Measurements from ENCODE around the gene RTKN2.

Gene RTKN2

GRCh38 chr10:62234077-62234605, 34.5 kb downstream of the RTKN2 start:
- no peak overlapping the region for H3K4me3 ChIP-seq (ENCODE audit: low read length)
- no peak for DNase-seq (ENCODE audit: low read depth, low spot score)

- no peak overlapping the region for H3K4me3 ChIP-seq (ENCODE audit: low read length)
- DNase-seq (ENCODE audit: low read depth, low spot score) = no peak
These were observed 35.1 kb downstream of the RTKN2 start for GRCh38 chr10:62233356-62234076.

GRCh38 chr10:62231805-62232204, 36.8 kb downstream of the RTKN2 start:
- no peak overlapping the region for H3K4me3 ChIP-seq (ENCODE audit: low read length)
- DNase-seq (ENCODE audit: low read depth, low spot score) = no peak

GRCh38 chr10:62231371-62231770, 37.3 kb downstream of the RTKN2 start:
- H3K4me3 ChIP-seq (ENCODE audit: low read length) = no peak overlapping the region
- no peak for DNase-seq (ENCODE audit: low read depth, low spot score)

GRCh38 chr10:62230344-62231121, 38.1 kb downstream of the RTKN2 start:
- no peak overlapping the region for H3K4me3 ChIP-seq (ENCODE audit: low read length)
- DNase-seq (ENCODE audit: low read depth, low spot score) = peak; percentile 30

- H3K4me3 ChIP-seq (ENCODE audit: low read length) = no peak overlapping the region
These were observed 43.3 kb downstream of the RTKN2 start for GRCh38 chr10:62225362-62225761.

GRCh38 chr10:62224606-62225005, 44.0 kb downstream of the RTKN2 start:
- DNase-seq (ENCODE audit: low read depth, low spot score) = no peak
- H3K4me3 ChIP-seq (ENCODE audit: low read length) = no peak overlapping the region

More at GRCh38 chr10:62225362-62225761, 43.3 kb downstream of the RTKN2 start:
- no peak for DNase-seq (ENCODE audit: low read depth, low spot score)

GRCh38 chr10:62217683-62218082, 51.0 kb downstream of the RTKN2 start:
- H3K4me3 ChIP-seq (ENCODE audit: low read length) = no peak overlapping the region
- no peak for DNase-seq (ENCODE audit: low read depth, low spot score)

- H3K4me3 ChIP-seq (ENCODE audit: low read length) = no peak overlapping the region
- no peak for DNase-seq (ENCODE audit: low read depth, low spot score)
These were observed 54.2 kb downstream of the RTKN2 start for GRCh38 chr10:62214364-62214874.

GRCh38 chr10:62205750-62206399, 62.8 kb downstream of the RTKN2 start:
- no peak overlapping the region for H3K4me3 ChIP-seq (ENCODE audit: low read length)
- no peak for DNase-seq (ENCODE audit: low read depth, low spot score)

GRCh38 chr10:62199584-62199983, 69.1 kb downstream of the RTKN2 start:
- no peak overlapping the region for H3K4me3 ChIP-seq (ENCODE audit: low read length)
- DNase-seq (ENCODE audit: low read depth, low spot score) = peak; percentile 70

GRCh38 chr10:62196528-62196927, 72.1 kb downstream of the RTKN2 start:
- no peak overlapping the region for H3K4me3 ChIP-seq (ENCODE audit: low read length)
- DNase-seq (ENCODE audit: low read depth, low spot score) = no peak

- no peak overlapping the region for H3K4me3 ChIP-seq (ENCODE audit: low read length)
- no peak for DNase-seq (ENCODE audit: low read depth, low spot score)
These were observed 73.0 kb downstream of the RTKN2 start for GRCh38 chr10:62195675-62195926.

- DNase-seq (ENCODE audit: low read depth, low spot score) = no peak
- no peak overlapping the region for H3K4me3 ChIP-seq (ENCODE audit: low read length)
These were observed 73.5 kb downstream of the RTKN2 start for GRCh38 chr10:62194924-62195674.

- DNase-seq (ENCODE audit: low read depth, low spot score) = no peak
- H3K4me3 ChIP-seq (ENCODE audit: low read length) = no peak overlapping the region
These were observed 75.2 kb downstream of the RTKN2 start for GRCh38 chr10:62193479-62193878.

- H3K4me3 ChIP-seq (ENCODE audit: low read length) = no peak overlapping the region
- DNase-seq (ENCODE audit: low read depth, low spot score) = no peak
These were observed 79.5 kb downstream of the RTKN2 start for GRCh38 chr10:62189131-62189530.

- H3K4me3 ChIP-seq (ENCODE audit: low read length) = no peak overlapping the region
- no peak for DNase-seq (ENCODE audit: low read depth, low spot score)
These were observed 80.5 kb downstream of the RTKN2 start for GRCh38 chr10:62188021-62188616.

- no peak overlapping the region for H3K4me3 ChIP-seq (ENCODE audit: low read length)
- no peak for DNase-seq (ENCODE audit: low read depth, low spot score)
These were observed 81.5 kb downstream of the RTKN2 start for GRCh38 chr10:62186999-62187675.

Data from Jurkat, Clone E6-1 (cell line).